ENCODE measurements around the gene SBSN.

Gene SBSN

DNA sequence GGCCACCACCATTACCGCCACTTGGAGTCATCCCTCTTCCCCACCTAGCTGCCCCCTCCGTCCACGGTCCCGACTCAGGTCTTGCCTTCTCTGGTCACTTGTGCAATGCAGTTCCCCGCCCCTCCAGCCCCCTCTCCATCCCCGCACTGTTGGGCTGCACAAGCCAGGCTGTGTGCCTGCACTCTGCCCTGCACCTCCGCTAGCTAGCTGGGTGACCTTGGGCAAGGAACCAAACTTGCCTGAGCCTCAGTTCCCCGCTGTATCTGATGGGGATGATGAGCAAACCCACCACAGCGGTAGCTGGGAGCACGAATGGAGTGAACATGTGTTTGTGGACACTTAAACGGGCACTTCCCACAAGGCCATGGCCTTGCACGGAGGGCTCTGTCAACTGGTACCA, 11.7 kb upstream of the SBSN start:
- Histone ChIP-seq H3K27me3 (ENCODE audit: insufficient read depth, low read depth, severe bottlenecking) (no peaks in the 10 kb centered on the region), H3K9me3 (ENCODE audit: severe bottlenecking) (no peaks in the 10 kb centered on the region), H3K4me3 (ENCODE audit: low read depth, low read length) (no peak overlapping the region), H3K36me3 (no peaks in the 10 kb centered on the region), H3K27ac (no peak overlapping the region)
- no peak for TF ChIP-seq CTCF (IDR thresholded peaks at IDR 0.05; ENCODE audit: low read depth, low read length)
- DNase-seq = no peak

DNA sequence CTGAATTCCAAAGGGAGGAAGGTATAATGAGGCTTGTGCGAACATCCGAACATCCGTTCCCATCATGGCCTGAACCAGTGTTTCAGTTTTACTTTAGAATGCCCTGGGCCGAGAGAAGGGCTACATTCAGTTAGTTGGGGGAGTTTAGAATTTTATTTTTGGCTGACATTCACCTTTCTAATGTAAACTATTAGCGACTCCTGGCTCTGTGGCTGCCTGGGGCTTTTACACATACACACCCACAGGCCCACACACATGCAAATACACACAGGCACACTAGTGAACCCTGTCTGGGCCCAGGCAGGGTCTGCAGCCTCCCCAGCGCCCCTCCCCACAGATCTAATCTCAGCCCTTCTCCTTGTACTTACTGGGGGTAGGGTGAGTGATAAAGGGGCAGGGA, 11.2 kb upstream of the SBSN start:
- H3K9me3 ChIP-seq (ENCODE audit: severe bottlenecking) = no peaks in the 10 kb centered on the region
- no peak overlapping the region for H3K27ac ChIP-seq
- H3K36me3 ChIP-seq = no peaks in the 10 kb centered on the region
- no peaks in the 10 kb centered on the region for H3K27me3 ChIP-seq (ENCODE audit: insufficient read depth, low read depth, severe bottlenecking)
- TF ChIP-seq CTCF (IDR thresholded peaks at IDR 0.05; ENCODE audit: low read depth, low read length) = no peak
- DNase-seq = no peak
- no peak overlapping the region for H3K4me3 ChIP-seq (ENCODE audit: low read depth, low read length)

DNA sequence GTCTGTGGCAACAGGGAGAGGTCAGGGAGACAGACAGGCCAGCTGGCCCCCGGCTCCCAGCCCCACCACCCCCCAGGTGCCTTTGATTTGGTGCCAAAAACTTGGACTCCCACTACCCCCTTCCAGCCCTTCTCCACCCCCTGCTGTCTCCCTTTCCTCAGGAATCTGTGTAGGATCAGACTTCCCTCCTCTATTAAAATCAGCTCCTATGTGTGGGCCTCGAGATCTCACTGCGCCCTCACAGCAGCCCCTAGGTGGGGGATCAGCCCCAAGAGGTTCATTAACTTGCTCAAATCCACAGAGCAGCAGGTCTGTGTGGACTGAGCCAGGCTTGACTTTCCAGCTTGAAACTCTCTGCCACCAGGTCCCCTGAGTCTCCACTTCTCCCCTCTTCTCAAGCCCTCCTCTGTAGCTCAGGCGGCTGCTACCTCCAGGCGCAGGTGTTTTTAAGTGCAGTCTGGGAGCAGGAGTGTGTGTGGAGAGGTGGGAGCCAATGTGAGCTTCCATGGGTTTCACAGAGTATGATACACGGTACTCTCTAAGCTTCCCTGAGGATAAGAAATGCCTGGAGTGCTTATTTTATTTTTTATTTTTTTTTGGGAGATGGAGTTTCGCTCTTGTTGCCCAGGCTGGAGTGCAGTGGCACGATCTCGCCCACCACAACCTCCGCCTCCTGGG, 6.8 kb upstream of the SBSN start:
- H3K27me3 ChIP-seq (ENCODE audit: insufficient read depth, low read depth, severe bottlenecking) = no peaks in the 10 kb centered on the region
- DNase-seq = no peak
- TF ChIP-seq CTCF (IDR thresholded peaks at IDR 0.05; ENCODE audit: low read depth, low read length) = no peak
- no peak overlapping the region for H3K27ac ChIP-seq
- no peaks in the 10 kb centered on the region for H3K36me3 ChIP-seq
- no peaks in the 10 kb centered on the region for H3K9me3 ChIP-seq (ENCODE audit: severe bottlenecking)
- no peak overlapping the region for H3K4me3 ChIP-seq (ENCODE audit: low read depth, low read length)

GRCh38 chr19:35533822-35534392, 5.8 kb upstream of the SBSN start:
- DNase-seq = no peak
- TF ChIP-seq CTCF (IDR thresholded peaks at IDR 0.05; ENCODE audit: low read depth, low read length) = no peak
- no peak overlapping the region for H3K27ac ChIP-seq
- H3K4me3 ChIP-seq (ENCODE audit: low read depth, low read length) = no peak overlapping the region
- no peaks in the 10 kb centered on the region for H3K27me3 ChIP-seq (ENCODE audit: insufficient read depth, low read depth, severe bottlenecking)
- no peaks in the 10 kb centered on the region for H3K36me3 ChIP-seq
- no peaks in the 10 kb centered on the region for H3K9me3 ChIP-seq (ENCODE audit: severe bottlenecking)

DNA sequence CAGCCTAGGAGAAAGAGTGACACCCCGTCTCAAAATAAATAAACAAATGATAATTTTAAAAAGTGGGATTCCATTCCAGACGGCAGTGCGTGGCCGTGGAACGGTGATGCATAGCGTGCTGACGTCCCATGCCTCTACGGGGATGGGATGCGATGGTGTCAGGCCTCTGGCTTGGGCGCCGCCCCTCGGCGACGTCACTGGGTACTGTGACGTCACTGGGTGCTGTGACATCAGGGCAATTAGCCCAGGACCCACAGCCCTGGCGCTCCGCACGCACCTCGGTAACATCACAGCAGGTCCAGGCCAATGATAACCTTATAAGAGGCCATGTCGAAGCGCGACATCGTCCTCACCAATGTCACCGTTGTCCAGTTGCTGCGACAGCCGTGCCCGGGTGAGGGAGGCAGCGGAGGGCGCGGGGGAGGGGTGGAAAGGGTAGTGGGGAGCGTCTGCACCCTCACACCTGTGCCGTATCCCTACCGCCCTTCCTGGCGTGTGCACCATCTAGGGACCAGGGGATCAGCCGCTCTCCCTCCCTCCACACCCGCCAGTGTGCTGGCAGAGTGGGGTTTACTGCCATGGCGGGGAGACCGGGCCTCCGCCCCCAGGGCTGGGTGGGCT, 5.2 kb upstream of the SBSN start, which contains the start of gene GAPDHS:
Gene GAPDHS, plus strand, starts transcription at position 256 of the 621 bp plus-strand sequence. Its CDS starts 72 bp downstream, at position 328.
- no peaks in the 10 kb centered on the region for H3K36me3 ChIP-seq
- no peaks in the 10 kb centered on the region for H3K9me3 ChIP-seq (ENCODE audit: severe bottlenecking)
- no peaks in the 10 kb centered on the region for H3K27me3 ChIP-seq (ENCODE audit: insufficient read depth, low read depth, severe bottlenecking)
- no peak for TF ChIP-seq CTCF (IDR thresholded peaks at IDR 0.05; ENCODE audit: low read depth, low read length)
- no peak within 1 kb of the TSS for H3K4me3 ChIP-seq (ENCODE audit: low read depth, low read length)
- no peak within 1 kb of the TSS for H3K27ac ChIP-seq
- no peak for DNase-seq
